NCI-H2196 treated with DMSO at 0.1 percent for 48 hours (cell line): ENCODE results near the gene AP4E1.
"Not testable (repeated sequence)": the region's sequence is repeated elsewhere in the genome, so short reads cannot be mapped to it uniquely, and the experiment has no call there.

Experiments used
- DNase-seq: peaks from one replicate; lab custom pipeline; 2025; ENCODE audit not compliant: unreplicated experiment; lab: John Stamatoyannopoulos, UW

The AP4E1 gene

GRCh38 chr15:50908209-50909009 lies at the start of gene AP4E1:
Gene AP4E1, plus strand, starts transcription at chr15:50908683. Its CDS starts 96 bp downstream, at chr15:50908779.
- peak; percentile 66 for DNase-seq

GRCh38 chr15:50860824-50861223 lies 47.7 kb upstream of the AP4E1 start:
- no peak for DNase-seq

- DNase-seq: no peak
These were observed 45.9 kb upstream of the AP4E1 start for GRCh38 chr15:50862553-50862952.

- no peak for DNase-seq
These were observed 43.6 kb upstream of the AP4E1 start for GRCh38 chr15:50864873-50865272.

- DNase-seq: no peak
These were observed 42.7 kb upstream of the AP4E1 start for GRCh38 chr15:50865515-50866353.

- DNase-seq: no peak
These were observed 36.7 kb upstream of the AP4E1 start for GRCh38 chr15:50871832-50872231.

- no peak for DNase-seq
These were observed 35.6 kb upstream of the AP4E1 start for GRCh38 chr15:50872832-50873426.

- DNase-seq: no peak
These were observed 34.5 kb upstream of the AP4E1 start for GRCh38 chr15:50873935-50874361.

- not testable (repeated sequence) for DNase-seq
These were observed 33.2 kb upstream of the AP4E1 start for GRCh38 chr15:50875238-50875637.

- DNase-seq: no peak
These were observed 32.1 kb upstream of the AP4E1 start for GRCh38 chr15:50876260-50876988.

GRCh38 chr15:50876989-50877360 lies 31.5 kb upstream of the AP4E1 start:
- DNase-seq: peak; percentile 2

- DNase-seq: no peak
These were observed 29.4 kb upstream of the AP4E1 start for GRCh38 chr15:50879016-50879617.

- DNase-seq: no peak
These were observed 28.3 kb upstream of the AP4E1 start for GRCh38 chr15:50880206-50880605.

GRCh38 chr15:50880651-50881114 lies 27.8 kb upstream of the AP4E1 start:
- DNase-seq: no peak

GRCh38 chr15:50881121-50882048 lies 27.1 kb upstream of the AP4E1 start:
- no peak for DNase-seq

GRCh38 chr15:50883903-50884302 lies 24.6 kb upstream of the AP4E1 start:
- no peak for DNase-seq

- DNase-seq: no peak
These were observed 23.9 kb upstream of the AP4E1 start for GRCh38 chr15:50884540-50884939.

GRCh38 chr15:50886139-50886467 lies 22.4 kb upstream of the AP4E1 start:
- no peak for DNase-seq

GRCh38 chr15:50886611-50887345 lies 21.7 kb upstream of the AP4E1 start:
- DNase-seq: no peak
